ENCODE data around the gene ZNF587.

GRCh38 chr19:57813919-57814504, 35.6 kb upstream of the ZNF587 start:
- TF ChIP-seq FIP1L1 (IDR thresholded peaks at IDR 0.05; ENCODE audit: borderline replicate concordance, insufficient read depth, low read depth, low read length): no peak
- TF ChIP-seq ZNF513 (CRISPR knock-in tag; conservative IDR thresholded peaks at IDR 0.05): no peak
- no peak for TF ChIP-seq KDM5B (CRISPR knock-in tag; IDR thresholded peaks at IDR 0.05; ENCODE audit: borderline replicate concordance)
- TF ChIP-seq MAFF (IDR thresholded peaks at IDR 0.05; ENCODE audit: low read depth, low read length): no peak
- TF ChIP-seq, protein P1, sequence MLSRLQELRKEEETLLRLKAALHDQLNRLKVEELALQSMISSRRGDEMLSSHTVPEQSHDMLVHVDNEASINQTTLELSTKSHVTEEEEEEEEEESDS (CRISPR knock-in tag; IDR thresholded peaks at IDR 0.05; ENCODE audit: borderline replicate concordance): no peak
